ENCODE measurements around the gene CHRNA10.

Gene CHRNA10

GRCh38 chr11:3671334-3672254 is at the start of gene CHRNA10:
Gene CHRNA10, minus strand, starts transcription at chr11:3671384. Its CDS starts 72 bp downstream, at chr11:3671312.
- in situ Hi-C loops (cut with MboI; ENCODE audit: low sequenced_read_pairs): no loop called here

GRCh38 chr11:3712274-3712673 is 41.1 kb upstream of the CHRNA10 start:
- in situ Hi-C loops (cut with MboI; ENCODE audit: low sequenced_read_pairs): no loop called here

DNA sequence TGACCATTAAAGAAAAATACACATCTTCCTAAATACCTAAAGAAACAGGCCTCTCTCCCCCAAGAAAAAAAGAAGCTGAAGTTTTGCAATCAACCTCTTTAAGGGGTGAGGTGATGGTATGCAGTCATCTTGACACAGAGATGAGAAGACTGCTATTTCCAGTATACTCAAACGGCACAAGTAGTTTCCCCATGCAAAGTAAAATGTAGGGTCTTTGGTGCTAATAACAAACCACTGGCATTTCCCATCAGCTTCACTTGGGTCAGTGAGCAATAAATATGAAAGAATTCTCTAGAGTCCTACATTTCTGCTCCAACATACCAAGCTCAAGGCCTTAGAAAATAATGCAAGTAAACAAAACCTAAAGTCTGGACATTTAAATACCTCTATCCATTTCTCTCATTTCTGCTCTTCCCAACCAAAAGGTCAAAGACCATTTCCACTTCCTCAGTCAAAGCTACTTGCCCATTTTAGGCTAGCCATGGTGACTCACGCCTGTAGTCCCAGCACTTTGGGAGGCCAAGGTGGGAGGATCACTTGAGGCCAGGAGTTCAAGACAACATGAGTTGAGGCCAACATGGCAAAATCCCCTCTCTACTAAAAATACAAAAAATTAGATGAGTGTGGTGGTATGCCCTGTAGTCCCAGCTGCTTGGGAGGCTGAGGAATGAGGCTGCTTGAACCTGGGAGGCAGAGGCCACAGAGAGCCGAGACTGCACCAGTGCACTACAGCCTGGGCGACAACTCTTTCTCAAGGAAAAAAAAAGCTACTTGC is 39.5 kb upstream of the CHRNA10 start:
- in situ Hi-C loops (cut with MboI; ENCODE audit: low sequenced_read_pairs): no loop called here

DNA sequence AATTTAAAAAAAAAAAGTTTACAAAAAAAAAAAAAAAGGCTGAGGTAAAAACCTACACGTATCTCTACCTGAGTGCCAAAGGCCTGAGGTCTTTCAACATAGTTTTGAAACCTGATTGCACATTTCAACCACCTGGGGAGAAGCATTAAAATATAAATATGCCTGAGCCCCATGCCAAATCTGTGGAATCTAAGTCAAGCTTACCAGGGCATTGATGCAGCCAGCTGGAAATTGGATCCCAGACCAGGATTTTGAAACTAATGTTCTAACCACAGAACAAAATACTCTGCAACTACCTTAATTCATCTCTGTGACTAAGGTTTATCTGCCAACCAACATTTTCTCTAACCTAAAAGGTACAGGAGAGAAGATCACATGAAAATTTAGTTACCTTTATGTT is 38.8 kb upstream of the CHRNA10 start:
- in situ Hi-C loops (cut with MboI; ENCODE audit: low sequenced_read_pairs): no loop called here

- in situ Hi-C loops (cut with MboI; ENCODE audit: low sequenced_read_pairs): no loop called here
These were observed 36.0 kb upstream of the CHRNA10 start for GRCh38 chr11:3707176-3707575.

GRCh38 chr11:3703383-3703782 is 32.2 kb upstream of the CHRNA10 start:
- in situ Hi-C loops (cut with MboI; ENCODE audit: low sequenced_read_pairs): no loop called here

GRCh38 chr11:3700910-3701309 is 29.7 kb upstream of the CHRNA10 start:
- in situ Hi-C loops (cut with MboI; ENCODE audit: low sequenced_read_pairs): no loop called here

- in situ Hi-C loops (cut with MboI; ENCODE audit: low sequenced_read_pairs): no loop called here
These were observed 29.2 kb upstream of the CHRNA10 start for GRCh38 chr11:3700410-3700809.

GRCh38 chr11:3686751-3687150 is 15.6 kb upstream of the CHRNA10 start:
- in situ Hi-C loops (cut with MboI; ENCODE audit: low sequenced_read_pairs): no loop called here

GRCh38 chr11:3685923-3686322 is 14.7 kb upstream of the CHRNA10 start:
- in situ Hi-C loops (cut with MboI; ENCODE audit: low sequenced_read_pairs): no loop called here

GRCh38 chr11:3684819-3685172 is 13.6 kb upstream of the CHRNA10 start:
- in situ Hi-C loops (cut with MboI; ENCODE audit: low sequenced_read_pairs): no loop called here

- in situ Hi-C loops (cut with MboI; ENCODE audit: low sequenced_read_pairs): no loop called here
These were observed 13.1 kb upstream of the CHRNA10 start for GRCh38 chr11:3684129-3684818.

DNA sequence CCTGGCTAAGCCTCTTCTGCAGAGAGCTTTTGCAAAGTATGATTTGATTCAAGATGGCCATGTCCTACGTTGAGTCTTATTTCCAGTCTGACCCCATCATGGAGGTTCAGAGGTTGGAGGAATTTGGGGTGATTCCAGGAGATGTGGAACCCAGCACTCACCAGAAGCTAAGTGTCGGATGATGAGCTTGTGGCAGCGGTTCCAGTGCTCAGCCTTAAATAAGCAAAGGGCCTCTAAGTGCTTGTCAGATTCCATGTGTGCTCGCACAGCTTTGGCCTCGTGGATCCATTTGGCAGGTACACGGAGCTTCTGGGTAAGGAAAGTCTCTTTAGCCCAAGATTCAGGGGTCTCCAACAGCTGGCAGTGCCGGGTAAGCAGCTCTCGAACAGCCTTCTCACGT is 11.9 kb upstream of the CHRNA10 start:
- in situ Hi-C loops (cut with MboI; ENCODE audit: low sequenced_read_pairs): no loop called here

DNA sequence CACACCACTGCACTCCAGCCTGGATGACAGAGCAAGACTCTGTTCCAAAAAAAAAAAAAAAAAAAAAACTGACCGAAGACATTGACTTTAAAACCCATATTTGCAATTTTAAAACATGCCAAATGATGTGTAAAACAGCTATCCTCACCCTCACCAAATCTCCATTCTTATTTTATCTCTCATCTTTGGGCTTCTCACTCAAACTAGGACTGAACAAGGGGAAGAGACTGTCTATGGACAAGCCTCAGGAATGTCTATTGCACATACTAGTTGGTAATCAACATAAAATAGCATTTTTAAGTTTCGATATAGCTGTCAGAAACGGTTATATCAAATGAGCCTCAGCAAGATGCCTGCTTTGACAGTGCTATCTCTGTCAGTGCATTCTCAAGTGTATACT is 7.9 kb upstream of the CHRNA10 start:
- in situ Hi-C loops (cut with MboI; ENCODE audit: low sequenced_read_pairs): no loop called here

GRCh38 chr11:3675971-3676370 is 4.8 kb upstream of the CHRNA10 start:
- in situ Hi-C loops (cut with MboI; ENCODE audit: low sequenced_read_pairs): no loop called here

GRCh38 chr11:3674189-3674588 is 3.0 kb upstream of the CHRNA10 start:
- in situ Hi-C loops (cut with MboI; ENCODE audit: low sequenced_read_pairs): no loop called here

- in situ Hi-C loops (cut with MboI; ENCODE audit: low sequenced_read_pairs): no loop called here
These were observed 1.4 kb downstream of the CHRNA10 start for GRCh38 chr11:3669742-3670183.

GRCh38 chr11:3669128-3669527 is 2.1 kb downstream of the CHRNA10 start:
- in situ Hi-C loops (cut with MboI; ENCODE audit: low sequenced_read_pairs): no loop called here

DNA sequence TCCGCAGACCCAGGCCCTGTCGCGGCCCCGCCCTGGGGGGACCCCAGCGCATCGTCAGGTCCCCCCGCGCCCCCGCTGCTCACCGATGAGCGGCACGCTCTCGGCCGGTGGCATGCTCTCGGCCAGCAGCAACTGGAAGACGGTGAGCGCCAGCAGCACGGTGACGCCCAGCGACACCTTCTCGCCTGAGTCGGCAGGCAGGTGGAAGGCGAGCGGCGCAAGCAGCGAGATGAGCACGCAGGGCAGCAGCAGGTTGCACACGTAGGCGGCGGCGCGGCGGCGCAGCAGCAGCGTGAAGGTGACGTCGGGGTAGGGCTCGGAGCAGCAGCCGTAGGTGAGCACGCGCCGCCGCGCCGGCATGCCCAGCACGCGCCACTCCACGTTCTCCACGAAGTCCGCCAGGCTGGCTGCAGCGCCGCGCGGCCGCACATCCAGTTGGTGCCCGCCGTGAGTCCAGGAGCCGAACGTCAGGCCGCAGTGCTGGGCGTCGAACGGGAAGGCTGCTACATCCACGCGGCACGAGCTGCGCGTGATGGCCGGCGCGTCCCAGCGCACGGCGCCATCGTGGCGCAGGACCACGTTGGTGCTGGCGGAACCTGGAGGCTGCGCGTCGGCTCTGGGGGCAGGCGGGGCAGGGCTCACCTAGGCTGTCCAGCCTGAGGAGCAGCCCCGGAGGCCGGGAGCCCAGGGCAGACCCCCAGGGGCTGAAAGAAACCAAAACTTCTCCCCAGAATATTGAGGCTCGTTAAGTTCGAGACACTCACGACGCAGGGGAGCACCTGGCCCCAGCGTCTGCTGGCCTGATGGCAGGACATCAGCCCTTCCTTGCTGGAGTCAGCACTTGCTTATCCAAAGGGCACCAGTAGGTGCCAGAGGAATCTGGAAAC is 3.8 kb downstream of the CHRNA10 start:
- in situ Hi-C loops (cut with MboI; ENCODE audit: low sequenced_read_pairs): no loop called here

DNA sequence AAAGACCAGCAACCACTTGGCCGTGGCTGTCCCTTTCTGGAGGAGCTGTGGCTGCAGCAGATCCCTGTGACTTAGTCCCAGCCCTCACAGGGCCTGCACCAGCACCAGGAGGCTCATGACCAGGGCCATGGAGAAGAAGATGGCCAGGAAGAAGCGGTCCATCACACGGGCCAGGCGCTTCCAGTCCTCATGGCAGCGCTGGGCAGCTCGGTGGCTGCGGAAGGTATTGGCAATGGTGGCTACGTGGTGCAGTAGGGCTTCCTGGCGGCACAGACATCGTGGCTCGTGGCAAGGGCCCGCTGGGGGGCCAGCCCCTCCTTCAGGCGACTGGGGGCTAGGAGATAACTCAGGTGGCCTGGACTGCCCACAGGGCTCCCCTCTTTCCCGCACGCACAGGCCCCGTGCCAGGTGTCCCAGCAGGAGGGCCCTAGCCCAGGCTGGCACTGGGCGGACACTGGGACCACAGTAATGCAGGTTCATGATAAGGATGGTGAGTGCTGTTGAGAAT is 5.1 kb downstream of the CHRNA10 start:
- in situ Hi-C loops (cut with MboI; ENCODE audit: low sequenced_read_pairs): no loop called here

All from HL-60/S4 treated with phorbol 12-myristate 13-acetate at 8.2 ng/mL for 4 days and 3 days (cell line).